ENCODE data around the gene DLX4.

DLX4 gene

GRCh38 chr17:49969134-49969759 lies at the start of gene DLX4:
TSS of gene DLX4 (plus strand) at chr17:49969190. CDS start at chr17:49969469, 279 bp downstream.
- DNase-seq (ENCODE audit: low read depth): no peak

DNA sequence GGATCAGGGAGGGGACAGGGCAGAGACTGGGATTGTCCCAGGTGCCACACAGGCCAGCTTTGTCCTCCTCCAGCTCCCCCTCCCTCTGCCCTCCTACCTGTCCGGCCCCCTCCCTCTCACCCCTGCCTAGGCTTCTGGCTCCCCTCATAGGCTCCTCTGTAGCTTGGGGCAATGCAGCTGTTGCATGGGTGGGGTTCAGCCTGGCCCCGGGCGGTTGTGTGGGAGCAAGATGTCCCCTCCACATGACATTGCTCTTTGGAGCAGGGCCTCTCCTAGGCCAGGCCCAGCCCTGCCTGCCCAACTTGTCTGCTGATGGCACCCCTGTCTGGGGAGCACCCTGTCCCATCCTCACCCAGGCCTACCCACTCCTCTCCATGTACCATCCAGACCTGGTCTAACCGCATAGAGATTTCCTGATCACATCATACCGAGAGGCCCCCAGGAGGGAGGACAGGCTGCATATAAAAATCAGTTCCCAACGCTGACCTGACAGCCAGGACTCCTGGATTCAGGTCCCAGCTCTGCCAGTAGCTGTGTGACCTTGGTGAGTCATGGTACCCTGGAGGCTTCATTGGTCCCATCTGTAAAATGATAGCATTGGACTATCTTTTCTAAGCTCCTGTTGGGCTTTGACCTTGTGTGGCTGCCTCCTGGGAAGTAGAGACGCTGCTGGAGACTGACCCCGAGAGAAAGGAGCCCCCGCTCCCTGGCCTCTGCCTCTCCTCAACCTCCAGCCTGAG lies 48.8 kb upstream of the DLX4 start:
- no peak for DNase-seq (ENCODE audit: low read depth)

- DNase-seq (ENCODE audit: low read depth): no peak
Measured at GRCh38 chr17:49922095-49922494, 46.9 kb upstream of the DLX4 start.

DNA sequence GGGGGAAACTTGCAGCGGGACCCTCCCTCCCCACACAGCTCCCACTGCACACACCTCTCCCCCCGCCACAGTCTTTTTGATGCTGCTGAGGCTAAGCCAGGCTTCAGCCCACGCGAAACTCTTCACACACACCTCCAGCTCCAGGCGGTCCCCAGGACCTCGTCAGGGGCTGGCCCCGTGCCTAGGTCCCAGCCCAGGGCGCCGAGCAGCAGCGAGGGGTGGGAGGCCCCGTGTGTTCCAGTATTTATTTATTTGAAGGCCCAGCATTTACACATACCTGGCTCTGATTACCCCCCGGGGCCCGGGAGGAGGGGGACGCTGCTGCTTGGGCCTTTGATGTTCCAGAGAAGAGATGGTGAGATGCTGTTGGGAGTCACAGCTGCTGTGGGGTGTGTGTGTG lies 44.9 kb upstream of the DLX4 start:
- no peak for DNase-seq (ENCODE audit: low read depth)

DNA sequence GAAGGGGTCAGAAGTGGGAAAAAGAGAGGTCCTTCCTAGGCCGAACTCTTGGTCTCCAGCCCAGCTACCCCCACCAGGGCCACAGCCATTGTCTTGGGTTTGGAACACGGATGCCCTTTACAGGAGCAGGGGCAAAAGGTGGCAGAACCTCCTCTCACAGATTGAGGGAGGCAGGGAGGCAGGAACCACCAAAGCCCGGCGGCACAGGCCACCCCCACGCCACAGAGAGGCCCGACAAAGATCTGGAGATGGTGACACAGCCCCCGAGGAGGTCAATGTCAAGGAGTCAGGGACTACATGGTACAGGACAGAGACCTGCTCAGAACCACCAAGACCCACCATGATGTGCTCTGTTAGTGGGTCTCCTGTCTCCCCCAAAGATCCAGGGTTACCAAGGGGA lies 44.4 kb upstream of the DLX4 start:
- no peak for DNase-seq (ENCODE audit: low read depth)

GRCh38 chr17:49925921-49926320 lies 43.1 kb upstream of the DLX4 start:
- DNase-seq (ENCODE audit: low read depth): no peak

- DNase-seq (ENCODE audit: low read depth): no peak
Measured at GRCh38 chr17:49926886-49927285, 42.1 kb upstream of the DLX4 start.

GRCh38 chr17:49928126-49928800 lies 40.7 kb upstream of the DLX4 start:
- DNase-seq (ENCODE audit: low read depth): no peak

- DNase-seq (ENCODE audit: low read depth): no peak
Measured at GRCh38 chr17:49928837-49929475, 40.0 kb upstream of the DLX4 start.

GRCh38 chr17:49930880-49931279 lies 38.1 kb upstream of the DLX4 start:
- DNase-seq (ENCODE audit: low read depth): no peak

GRCh38 chr17:49931416-49932137 lies 37.4 kb upstream of the DLX4 start:
- no peak for DNase-seq (ENCODE audit: low read depth)

- DNase-seq (ENCODE audit: low read depth): no peak
Measured at GRCh38 chr17:49932138-49932723, 36.8 kb upstream of the DLX4 start.

DNA sequence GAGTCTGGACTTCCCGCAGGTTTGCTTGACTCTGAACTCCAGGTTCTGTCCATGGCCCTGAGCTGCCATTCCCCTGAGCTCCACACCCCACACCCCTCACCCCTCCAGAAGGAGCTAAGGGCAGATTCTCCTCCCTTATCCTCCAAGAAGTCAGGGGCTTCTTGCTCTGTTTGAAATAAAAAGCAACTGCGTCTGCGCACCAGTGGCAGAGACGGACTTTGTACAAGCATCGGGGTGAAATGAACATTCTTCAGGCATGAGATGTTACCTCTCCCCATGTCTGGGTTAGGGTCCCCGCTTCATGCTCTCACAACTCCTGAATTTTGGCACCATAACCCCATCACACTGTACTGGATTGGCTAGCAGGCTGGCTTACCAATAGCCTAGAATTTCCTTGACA lies 36.1 kb upstream of the DLX4 start:
- no peak for DNase-seq (ENCODE audit: low read depth)

DNA sequence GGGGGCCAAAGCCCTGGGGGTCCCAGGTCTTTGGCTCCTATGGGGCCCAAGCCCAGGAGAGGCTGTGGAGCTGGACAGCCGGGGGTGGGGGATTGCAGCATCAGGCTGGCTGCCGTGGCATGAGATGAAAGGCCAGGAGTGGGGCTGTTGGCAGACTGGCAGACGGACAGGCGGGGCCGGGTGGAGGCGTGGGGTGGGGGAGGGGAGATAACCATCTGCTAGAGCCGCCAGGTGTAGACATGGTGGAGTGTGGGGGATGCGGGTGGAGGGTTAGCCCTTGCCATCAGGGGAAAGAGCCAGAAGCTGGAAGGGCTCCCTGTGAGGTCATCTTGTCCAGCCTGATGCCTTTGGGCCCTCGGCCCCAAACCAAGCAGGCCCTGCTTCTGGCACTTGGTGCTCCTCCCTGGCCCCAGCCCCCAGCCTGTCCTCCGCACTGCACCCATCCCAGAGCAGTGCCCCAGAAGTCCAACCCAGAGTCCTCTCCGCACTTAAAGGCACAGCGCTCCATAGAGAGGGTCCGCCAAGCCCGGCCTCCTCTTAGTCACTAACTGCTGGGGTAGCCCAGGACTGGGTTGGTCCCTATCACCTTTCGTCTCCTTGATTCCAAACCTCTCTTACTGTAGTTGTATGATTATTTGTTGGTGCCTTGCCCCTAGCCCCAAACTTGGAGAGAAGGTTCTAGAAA lies 33.3 kb upstream of the DLX4 start:
- DNase-seq (ENCODE audit: low read depth): no peak

- no peak for DNase-seq (ENCODE audit: low read depth)
Measured at GRCh38 chr17:49936386-49936785, 32.6 kb upstream of the DLX4 start.

- no peak for DNase-seq (ENCODE audit: low read depth)
Measured at GRCh38 chr17:49939318-49939717, 29.7 kb upstream of the DLX4 start.

GRCh38 chr17:49941427-49941826 lies 27.6 kb upstream of the DLX4 start:
- no peak for DNase-seq (ENCODE audit: low read depth)

DNA sequence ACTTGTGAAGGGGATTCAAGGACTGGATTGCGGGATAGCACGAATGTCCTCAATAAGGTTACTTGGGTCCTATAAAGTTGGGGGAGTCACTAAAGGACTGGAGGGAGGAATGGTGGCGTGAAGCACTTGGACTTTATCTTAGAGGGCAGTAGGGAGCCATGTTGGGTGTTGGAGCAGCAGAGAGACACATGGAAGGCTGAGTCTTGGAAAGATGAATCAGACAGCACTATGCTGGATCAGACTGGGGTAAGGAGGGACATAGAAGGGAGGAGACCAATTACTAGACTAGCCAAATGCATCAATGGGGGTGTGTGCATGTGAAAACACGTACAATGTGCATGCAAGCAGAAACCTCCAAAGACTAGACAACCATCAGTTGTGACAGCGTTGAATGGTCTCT lies 26.0 kb upstream of the DLX4 start:
- DNase-seq (ENCODE audit: low read depth): no peak

DNA sequence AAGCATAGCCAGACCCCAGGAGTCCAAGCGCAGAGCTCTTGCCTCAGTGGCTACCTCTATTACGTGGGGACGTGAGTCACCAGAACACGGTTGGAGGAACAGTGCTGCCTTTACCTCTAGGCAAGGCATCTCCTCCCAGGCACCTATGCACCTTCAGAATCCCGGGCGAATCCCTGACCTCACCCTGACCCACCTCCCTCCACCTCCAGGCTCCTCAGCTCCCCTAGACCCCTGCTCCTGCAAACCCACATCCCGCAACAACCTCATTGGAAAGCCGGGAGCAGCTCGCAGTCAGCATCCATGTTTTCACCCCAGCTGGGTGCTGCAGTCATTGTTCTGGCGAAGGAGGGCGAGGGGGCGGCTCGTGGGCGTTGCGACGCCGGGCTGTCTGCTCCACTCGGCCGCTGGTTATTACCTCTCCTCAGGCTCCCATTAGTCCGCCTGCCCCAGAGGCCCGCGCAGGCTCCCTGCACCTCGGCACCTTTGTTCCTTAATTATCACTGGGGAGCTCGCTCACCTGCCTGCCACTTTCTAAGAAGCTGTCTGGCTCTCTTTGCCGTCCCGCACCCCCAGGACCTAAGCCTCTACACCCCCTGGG lies 24.6 kb upstream of the DLX4 start:
- DNase-seq (ENCODE audit: low read depth): no peak

DNA sequence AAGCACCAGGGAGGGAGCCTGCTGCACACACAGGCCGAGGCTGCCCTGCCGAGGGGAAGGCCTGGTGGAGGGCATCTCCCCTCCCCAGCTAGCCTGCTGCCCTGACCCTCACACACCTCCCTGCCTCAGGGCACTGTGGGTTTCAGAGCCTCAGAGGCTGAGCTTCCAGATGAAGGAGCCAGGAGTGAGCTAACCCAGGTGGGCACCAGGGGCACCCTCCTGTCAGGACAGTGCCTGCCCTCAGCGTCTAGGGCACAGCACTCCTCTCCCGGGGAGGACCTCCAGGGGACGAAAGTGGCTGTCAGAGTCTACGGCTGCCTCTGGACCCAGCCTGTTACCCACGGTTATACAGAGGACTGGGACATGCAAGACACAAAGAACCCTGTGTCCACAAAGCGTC lies 22.8 kb upstream of the DLX4 start:
- no peak for DNase-seq (ENCODE audit: low read depth)

All from non-pigmented ciliary epithelial cell (primary cell).